Adrenal gland (tissue), 12 donors: ENCODE data around the gene ATG10. TPM values are rescaled to one million over a fixed set of nuclear protein-coding genes. Genes with fewer than 3 reads are reported as not detected.

ENCODE experiments used
- DNase-seq, 7 donors: peaks; one replicate each; pipeline ENCODE4 v3.0.0-alpha.2; 2019 to 2020
- H3K27ac ChIP-seq, 5 donors: fragments of 200-600 bp; sonication (generic) in 4 of 5; 1 replicate in 3 of 5; 2 replicates in 2 of 5; pipeline versions ENCODE4 v1.5.1 to v1.8.0; 2016 to 2020; ENCODE audit warnings: mild to moderate bottlenecking in 1 of 5
- H3K27me3 ChIP-seq: fragments of 200-600 bp; 2 replicates; pipeline ENCODE4 v1.8.0; 2021
- H3K36me3 ChIP-seq, 2 donors: fragments of 200-600 bp; replicated peaks in 1 of 2; 1 replicate in 1 of 2; 2 replicates in 1 of 2; pipeline versions ENCODE4 v1.5.1 to v1.8.0; 2018 to 2022
- H3K4me1 ChIP-seq, 2 donors: fragments of 200-600 bp; replicated peaks in 1 of 2; 1 replicate in 1 of 2; 2 replicates in 1 of 2; pipeline versions ENCODE4 v1.5.1 to v1.8.0; 2018 to 2021
- H3K4me3 ChIP-seq, 4 donors: fragments of 200-600 bp; sonication (generic) in 3 of 4; one replicate each; pipeline ENCODE4 v1.5.1; 2016 to 2018
- H3K9me3 ChIP-seq, 3 donors: fragments of 200-600 bp; sonication (generic) in 1 of 3; replicated peaks in 1 of 3; 1 replicate in 2 of 3; 2 replicates in 1 of 3; pipeline versions ENCODE4 v1.5.1 to v1.8.0; 2016 to 2021
- POLR2A ChIP-seq, 2 donors: fragments of 450-650 bp; IDR thresholded peaks; one replicate each; pipeline ENCODE4 v1.6.1; 2017; ENCODE audit warnings: antibody characterized with exemption in 2 of 2, mild to moderate bottlenecking in 2 of 2, moderate library complexity in 1 of 2
- WGBS, 4 donors: extraction: QIAGEN DNeasy Blood & Tissue Kit in 2 of 4; methylation state at CpG; one replicate each; pipeline versions ENCODE4 v1.1.5 to v1.1.7; 2013 to 2017; 5-methylcytosine and 5-hydroxymethylcytosine counted together
- intact Hi-C, 2 donors: fragments of 100-400 bp; cut with DNase I; formaldehyde crosslinking; loops; one replicate each; pipeline versions ENCODE4 v1.14.1 to v1.15.0; 2022 to 2023
- polyA plus RNA-seq, 3 donors: library from polyadenylated mRNA; stranded (reverse); fragments of 200-250 nt in 2 of 3; fragments of 350-450 nt in 1 of 3; fragmentation: Illumina TruSeq in 1 of 3; extraction: RNeasy Lipid Tissue Mini Kit (QIAGEN cat#74804) in 1 of 3; gene quantifications; one replicate each; pipeline ENCODE4 v1.2.3, GENCODE V29; 2013 to 2014
- total RNA-seq, 9 donors: library from RNA; depleted of rRNA in 4 of 9; stranded (reverse); fragments of >200 nt in 4 of 9; fragments of 120-200 nt in 1 of 9; fragmentation: NEBNext Ultra II Directional in 1 of 9; extraction: Animal tissue kit (Norgen Biotek cat#: 25700) in 1 of 9; gene quantifications; one replicate each; pipeline versions ENCODE4 v1.1.0 to v1.2.4, GENCODE V29; 2013 to 2023
- TF ChIP-seq, protein P1 (sequence below), 6 experiments: fragments of 450-650 bp in 4 of 6; fragments of 200-600 bp in 2 of 6; sonication (generic) in 1 of 6; IDR thresholded peaks; 1 replicate in 5 of 6; 2 replicates in 1 of 6; pipeline versions ENCODE4 v1.5.1 to v1.8.0; 2016 to 2021; ENCODE audit warnings: antibody characterized with exemption in 6 of 6, mild to moderate bottlenecking in 2 of 6, moderate library complexity in 1 of 6
- donor health status: healthy with polysubstance abuse.
- donor health status: Bipolar disorder and iron deficiency.
- donor health status: DM: yes; HTN: yes; CAD: no.
- donor health status: DM: no; HTN: no; CAD: no.
- donor health status: DM: no; HTN: no; CAD: no.
- donor health status: DM: yes; HTN: yes; CAD: no.

The ATG10 gene
- total and polyA plus RNA-seq, 12 donors, result 4.0 to 15.1 (median 7.1) TPM

DNA sequence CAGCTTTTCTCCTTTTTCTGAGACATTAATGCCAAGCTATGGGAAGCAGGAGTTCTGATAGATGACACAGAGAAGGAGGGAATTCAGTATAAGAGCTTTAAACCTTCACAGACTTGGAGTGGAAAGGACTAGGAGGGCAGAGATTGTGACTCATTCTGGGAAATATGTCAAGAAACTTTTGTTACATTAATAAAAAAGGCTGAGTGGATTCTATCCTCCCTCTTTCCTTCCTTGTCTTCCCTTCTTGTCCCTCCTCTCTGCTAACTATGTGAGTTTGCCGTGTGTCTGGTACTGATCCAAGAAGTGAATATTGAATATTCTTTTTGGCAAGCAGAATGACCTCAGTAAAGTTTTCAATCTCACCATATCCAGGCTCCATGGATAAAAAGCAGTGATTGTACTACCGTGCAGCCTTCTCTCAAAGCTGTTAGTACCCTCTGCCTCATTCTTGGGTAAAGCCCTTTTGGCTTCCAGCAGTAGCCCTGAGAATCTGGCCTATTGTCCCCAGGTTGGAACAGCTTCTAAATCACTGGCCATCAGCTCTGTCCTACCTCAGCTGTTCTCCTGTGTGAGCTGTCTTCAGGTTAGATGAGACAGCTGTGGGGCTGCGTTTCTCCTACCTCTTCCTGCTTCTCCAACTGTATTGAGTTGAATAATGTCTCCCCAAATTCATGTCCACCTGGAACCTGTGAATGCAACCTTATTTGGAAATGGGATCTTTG is 73.9 kb downstream of the ATG10 start:
- 50 to 66% (median 60%) methylated on average over 3 of the region's 3 CpGs for WGBS, 4 donors
- Histone ChIP-seq H3K4me3 (no peak overlapping the region), H3K9me3 (no peaks in the 10 kb centered on the region), H3K27ac (no peak overlapping the region), H3K27me3 (no peaks in the 10 kb centered on the region), H3K36me3 (no peaks in the 10 kb centered on the region), H3K4me1 (no peaks in the 10 kb centered on the region)
- TF ChIP-seq, protein P1, sequence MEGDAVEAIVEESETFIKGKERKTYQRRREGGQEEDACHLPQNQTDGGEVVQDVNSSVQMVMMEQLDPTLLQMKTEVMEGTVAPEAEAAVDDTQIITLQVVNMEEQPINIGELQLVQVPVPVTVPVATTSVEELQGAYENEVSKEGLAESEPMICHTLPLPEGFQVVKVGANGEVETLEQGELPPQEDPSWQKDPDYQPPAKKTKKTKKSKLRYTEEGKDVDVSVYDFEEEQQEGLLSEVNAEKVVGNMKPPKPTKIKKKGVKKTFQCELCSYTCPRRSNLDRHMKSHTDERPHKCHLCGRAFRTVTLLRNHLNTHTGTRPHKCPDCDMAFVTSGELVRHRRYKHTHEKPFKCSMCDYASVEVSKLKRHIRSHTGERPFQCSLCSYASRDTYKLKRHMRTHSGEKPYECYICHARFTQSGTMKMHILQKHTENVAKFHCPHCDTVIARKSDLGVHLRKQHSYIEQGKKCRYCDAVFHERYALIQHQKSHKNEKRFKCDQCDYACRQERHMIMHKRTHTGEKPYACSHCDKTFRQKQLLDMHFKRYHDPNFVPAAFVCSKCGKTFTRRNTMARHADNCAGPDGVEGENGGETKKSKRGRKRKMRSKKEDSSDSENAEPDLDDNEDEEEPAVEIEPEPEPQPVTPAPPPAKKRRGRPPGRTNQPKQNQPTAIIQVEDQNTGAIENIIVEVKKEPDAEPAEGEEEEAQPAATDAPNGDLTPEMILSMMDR (IDR thresholded peaks at IDR 0.05), result no peak
- TF ChIP-seq POLR2A (IDR thresholded peaks at IDR 0.05), result no peak
- DNase-seq, result no peak
- intact Hi-C loops, result no loop called here

DNA sequence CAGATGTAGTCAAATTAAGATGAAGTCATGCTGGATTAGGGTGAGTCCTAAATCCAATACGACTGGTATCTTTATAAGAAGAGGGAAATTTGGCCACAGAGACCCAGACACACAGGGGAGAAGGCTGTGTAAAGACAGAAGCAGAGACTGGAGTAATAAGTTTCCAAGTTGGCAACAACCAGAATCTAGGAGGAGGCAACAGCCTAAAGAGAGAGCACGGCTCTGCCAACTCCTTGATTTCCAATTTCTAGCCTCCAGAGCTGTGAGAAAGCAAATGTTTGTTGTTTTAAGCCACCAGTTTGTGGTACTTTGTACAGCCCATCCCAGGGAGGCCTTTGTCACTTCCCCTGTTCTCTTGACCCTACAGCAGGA is 74.4 kb downstream of the ATG10 start:
- intact Hi-C loops, result no loop called here
- H3K27me3 ChIP-seq, result no peaks in the 10 kb centered on the region
- WGBS, 4 donors, result 69 to 93% (median 89%) methylated on average over 2 of the region's 2 CpGs
- no peak for DNase-seq
- no peaks in the 10 kb centered on the region for H3K4me1 ChIP-seq
- no peak for TF ChIP-seq POLR2A (IDR thresholded peaks at IDR 0.05)
- TF ChIP-seq, protein P1 (IDR thresholded peaks at IDR 0.05), result no peak
- no peak overlapping the region for H3K4me3 ChIP-seq
- no peaks in the 10 kb centered on the region for H3K36me3 ChIP-seq
- no peak overlapping the region for H3K27ac ChIP-seq
- no peaks in the 10 kb centered on the region for H3K9me3 ChIP-seq

DNA sequence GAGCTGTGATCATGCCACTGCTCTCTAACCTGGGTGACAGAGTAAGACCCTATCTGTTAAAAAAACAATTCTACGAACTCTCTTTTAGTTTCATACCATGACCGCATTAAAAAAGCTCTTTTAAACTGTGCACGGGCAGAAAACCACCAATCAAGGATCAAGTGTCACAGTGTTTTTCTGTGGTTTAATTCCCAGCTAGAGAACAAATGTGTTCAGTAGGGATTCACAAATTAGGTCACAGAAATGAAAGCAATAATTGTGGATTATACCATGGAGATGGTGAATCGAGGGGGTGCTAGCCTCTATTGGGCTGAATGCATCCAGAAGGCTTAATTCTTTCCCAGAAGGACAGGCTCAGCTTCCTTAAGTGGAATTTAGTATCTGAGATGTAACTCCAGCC is 79.1 kb downstream of the ATG10 start:
- Histone ChIP-seq H3K27me3 (no peaks in the 10 kb centered on the region), H3K4me3 (no peak overlapping the region), H3K27ac (no peak overlapping the region), H3K9me3 (no peaks in the 10 kb centered on the region), H3K4me1 (no peaks in the 10 kb centered on the region), H3K36me3 (no peaks in the 10 kb centered on the region)
- TF ChIP-seq POLR2A (IDR thresholded peaks at IDR 0.05), result no peak
- TF ChIP-seq, protein P1 (IDR thresholded peaks at IDR 0.05), result no peak
- no peak for DNase-seq
- WGBS, 4 donors, result 95 to 99% (median 96%) methylated on average over 4 of the region's 4 CpGs
- intact Hi-C loops, result no loop called here

DNA sequence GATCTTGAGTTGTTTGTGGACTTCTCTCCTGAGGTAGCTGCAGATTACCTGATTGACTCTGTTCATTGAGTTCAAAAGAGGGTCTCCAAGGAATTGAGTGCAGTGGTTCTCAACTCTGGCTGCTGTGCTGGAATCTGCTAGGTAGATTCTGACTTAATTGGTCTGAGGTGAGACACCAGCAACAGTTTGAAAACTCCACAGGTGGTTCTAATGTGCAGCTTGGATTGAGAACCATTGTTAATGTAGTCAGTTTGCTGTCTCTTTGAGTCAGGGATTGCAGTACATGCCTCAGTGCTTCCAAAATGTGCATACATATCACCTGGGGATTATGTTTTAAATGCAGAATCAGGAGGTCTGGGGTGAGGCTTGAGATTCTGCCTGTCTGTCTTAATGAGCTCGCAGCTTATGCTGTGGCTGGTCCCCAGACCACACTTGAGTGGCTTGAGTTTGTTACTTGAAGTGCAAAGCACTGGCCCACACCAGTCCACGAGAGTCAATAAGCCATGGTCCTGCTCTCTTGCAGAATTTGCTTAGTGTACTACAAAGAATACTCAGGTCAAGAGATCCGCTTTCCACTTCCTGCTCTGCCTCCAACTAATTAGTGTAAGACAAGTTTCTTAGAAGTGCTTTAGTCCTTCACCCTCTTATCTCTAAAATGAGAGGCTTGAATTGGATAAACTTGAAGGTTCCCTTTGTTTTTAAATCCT is 82.3 kb downstream of the ATG10 start:
- DNase-seq, result no peak
- 83 to 100% (median 96%) methylated on average over 3 of the region's 3 CpGs for WGBS, 4 donors
- no peak for TF ChIP-seq POLR2A (IDR thresholded peaks at IDR 0.05)
- TF ChIP-seq, protein P1 (IDR thresholded peaks at IDR 0.05), result no peak
- H3K27me3 ChIP-seq, result no peaks in the 10 kb centered on the region
- H3K4me1 ChIP-seq, result no peaks in the 10 kb centered on the region
- H3K27ac ChIP-seq, result no peak overlapping the region
- intact Hi-C loops, result no loop called here
- H3K4me3 ChIP-seq, result no peak overlapping the region
- H3K36me3 ChIP-seq, result no peaks in the 10 kb centered on the region
- H3K9me3 ChIP-seq, result no peaks in the 10 kb centered on the region
